Parathyroid adenoma (tissue), 2 donors: Measurements from ENCODE around the gene NGLY1.

ENCODE experiments used
- H2AFZ ChIP-seq: fragments of 300-600 bp; sonication (generic); one replicate; pipeline ENCODE4 v1.7.0; 2017; ENCODE audit warnings: antibody characterized with exemption, mild to moderate bottlenecking
- H3K27ac ChIP-seq: fragments of 300-600 bp; sonication (generic); one replicate; pipeline ENCODE4 v1.7.0; 2017
- H3K27me3 ChIP-seq: fragments of 300-600 bp; sonication (generic); one replicate; pipeline ENCODE4 v1.7.0; 2017; ENCODE audit warnings: low read length; ENCODE audit not compliant: control insufficient read depth, insufficient read depth
- H3K36me3 ChIP-seq: fragments of 300-600 bp; sonication (generic); one replicate; pipeline ENCODE4 v1.7.0; 2017; ENCODE audit warnings: low read length; ENCODE audit not compliant: control insufficient read depth, insufficient read depth
- H3K4me1 ChIP-seq: fragments of 300-600 bp; sonication (generic); one replicate; pipeline ENCODE4 v1.7.0; 2017; ENCODE audit warnings: control low read depth
- H3K4me2 ChIP-seq: fragments of 300-600 bp; sonication (generic); one replicate; pipeline ENCODE4 v1.7.0; 2017; ENCODE audit warnings: low read length
- H3K4me3 ChIP-seq: fragments of 300-600 bp; sonication (generic); one replicate; pipeline ENCODE4 v1.7.0; 2017; ENCODE audit warnings: low read depth, low read length
- H3K79me2 ChIP-seq: fragments of 300-600 bp; sonication (generic); one replicate; pipeline ENCODE4 v1.7.0; 2017; ENCODE audit warnings: control low read depth
- H3K9ac ChIP-seq: fragments of 300-600 bp; sonication (generic); one replicate; pipeline ENCODE4 v1.7.0; 2017; ENCODE audit warnings: mild to moderate bottlenecking
- H3K9me3 ChIP-seq: fragments of 300-600 bp; sonication (generic); one replicate; pipeline ENCODE4 v1.7.0; 2017; ENCODE audit warnings: low read length; ENCODE audit not compliant: control insufficient read depth
- CTCF ChIP-seq: fragments of 300-600 bp; sonication (generic); IDR thresholded peaks from one replicate; pipeline ENCODE4 v1.7.0; 2017; ENCODE audit warnings: antibody characterized with exemption, mild to moderate bottlenecking
- donor health status: primary hyperparathyroidism.

NGLY1 gene

GRCh38 chr3:25818335-25818734 is 35.1 kb upstream of the NGLY1 start:
- H3K9ac ChIP-seq = no peak overlapping the region
- no peaks in the 10 kb centered on the region for H3K27me3 ChIP-seq
- no peak overlapping the region for H2AFZ ChIP-seq
- no peaks in the 10 kb centered on the region for H3K4me1 ChIP-seq
- no peaks in the 10 kb centered on the region for H3K9me3 ChIP-seq
- no peak overlapping the region for H3K4me2 ChIP-seq
- H3K4me3 ChIP-seq = no peak overlapping the region
- H3K27ac ChIP-seq = no peak overlapping the region
- no peaks in the 10 kb centered on the region for H3K36me3 ChIP-seq
- TF ChIP-seq CTCF = no peak
- no peaks in the 10 kb centered on the region for H3K79me2 ChIP-seq

GRCh38 chr3:25817638-25818037 is 34.4 kb upstream of the NGLY1 start:
- Histone ChIP-seq H3K36me3 (no peaks in the 10 kb centered on the region), H2AFZ (no peak overlapping the region), H3K4me3 (no peak overlapping the region), H3K27ac (no peak overlapping the region), H3K9me3 (no peaks in the 10 kb centered on the region), H3K27me3 (no peaks in the 10 kb centered on the region), H3K79me2 (no peaks in the 10 kb centered on the region), H3K4me2 (no peak overlapping the region), H3K4me1 (no peaks in the 10 kb centered on the region), H3K9ac (no peak overlapping the region)
- no peak for TF ChIP-seq CTCF

GRCh38 chr3:25817107-25817506 is 33.9 kb upstream of the NGLY1 start:
- TF ChIP-seq CTCF = no peak
- Histone ChIP-seq H3K9me3 (no peaks in the 10 kb centered on the region), H3K27me3 (no peaks in the 10 kb centered on the region), H3K4me1 (no peaks in the 10 kb centered on the region), H3K79me2 (no peaks in the 10 kb centered on the region), H3K9ac (no peak overlapping the region), H3K27ac (no peak overlapping the region), H3K4me2 (no peak overlapping the region), H2AFZ (no peak overlapping the region), H3K36me3 (no peaks in the 10 kb centered on the region), H3K4me3 (no peak overlapping the region)

- Histone ChIP-seq H3K4me1 (no peaks in the 10 kb centered on the region), H3K4me2 (no peak overlapping the region), H3K9me3 (no peaks in the 10 kb centered on the region), H2AFZ (no peak overlapping the region), H3K36me3 (no peaks in the 10 kb centered on the region), H3K27ac (no peak overlapping the region), H3K27me3 (no peaks in the 10 kb centered on the region), H3K4me3 (no peak overlapping the region), H3K9ac (no peak overlapping the region), H3K79me2 (no peaks in the 10 kb centered on the region)
- TF ChIP-seq CTCF = no peak
Measured at GRCh38 chr3:25812644-25813043, 29.4 kb upstream of the NGLY1 start.

GRCh38 chr3:25804676-25805075 is 21.4 kb upstream of the NGLY1 start:
- Histone ChIP-seq H3K9ac (no peak overlapping the region), H3K36me3 (no peaks in the 10 kb centered on the region), H3K79me2 (no peaks in the 10 kb centered on the region), H3K27me3 (no peaks in the 10 kb centered on the region), H3K27ac (no peak overlapping the region), H3K4me2 (no peak overlapping the region), H2AFZ (no peak overlapping the region), H3K4me1 (no peaks in the 10 kb centered on the region), H3K4me3 (no peak overlapping the region), H3K9me3 (no peaks in the 10 kb centered on the region)
- no peak for TF ChIP-seq CTCF
